ENCODE data around the gene PARL.

DNA sequence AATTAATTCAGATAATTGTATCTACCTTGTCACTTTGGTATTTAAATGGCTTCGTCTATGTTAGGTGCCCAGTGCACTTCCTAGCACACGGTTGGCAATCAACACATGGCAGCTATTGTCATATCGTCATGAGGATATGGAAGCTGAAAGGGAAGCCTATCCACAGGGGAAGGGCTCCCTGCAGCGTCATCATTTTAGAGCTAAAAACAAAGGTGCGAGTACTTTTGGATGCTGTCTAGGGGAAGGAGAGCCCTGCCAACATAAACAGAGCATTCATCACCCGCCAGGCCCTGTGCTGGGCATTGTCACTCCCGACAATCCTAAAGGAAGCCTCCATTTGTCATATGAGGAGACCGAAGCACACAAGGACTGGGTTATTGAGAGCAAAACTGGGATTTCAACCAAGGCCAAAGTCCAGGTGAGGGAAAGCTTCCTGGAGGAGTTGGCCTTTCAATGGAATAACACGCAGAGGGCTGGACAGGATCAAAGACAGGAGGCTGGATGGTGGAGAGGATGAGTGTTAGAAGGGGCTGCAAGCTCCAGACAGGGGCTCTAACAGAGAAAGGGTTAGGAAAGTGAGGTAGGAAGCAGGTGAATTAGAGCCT is 8.0 kb upstream of the PARL start:
- TF ChIP-seq, protein P1, sequence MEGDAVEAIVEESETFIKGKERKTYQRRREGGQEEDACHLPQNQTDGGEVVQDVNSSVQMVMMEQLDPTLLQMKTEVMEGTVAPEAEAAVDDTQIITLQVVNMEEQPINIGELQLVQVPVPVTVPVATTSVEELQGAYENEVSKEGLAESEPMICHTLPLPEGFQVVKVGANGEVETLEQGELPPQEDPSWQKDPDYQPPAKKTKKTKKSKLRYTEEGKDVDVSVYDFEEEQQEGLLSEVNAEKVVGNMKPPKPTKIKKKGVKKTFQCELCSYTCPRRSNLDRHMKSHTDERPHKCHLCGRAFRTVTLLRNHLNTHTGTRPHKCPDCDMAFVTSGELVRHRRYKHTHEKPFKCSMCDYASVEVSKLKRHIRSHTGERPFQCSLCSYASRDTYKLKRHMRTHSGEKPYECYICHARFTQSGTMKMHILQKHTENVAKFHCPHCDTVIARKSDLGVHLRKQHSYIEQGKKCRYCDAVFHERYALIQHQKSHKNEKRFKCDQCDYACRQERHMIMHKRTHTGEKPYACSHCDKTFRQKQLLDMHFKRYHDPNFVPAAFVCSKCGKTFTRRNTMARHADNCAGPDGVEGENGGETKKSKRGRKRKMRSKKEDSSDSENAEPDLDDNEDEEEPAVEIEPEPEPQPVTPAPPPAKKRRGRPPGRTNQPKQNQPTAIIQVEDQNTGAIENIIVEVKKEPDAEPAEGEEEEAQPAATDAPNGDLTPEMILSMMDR (IDR thresholded peaks at IDR 0.05): no peak
- no peak for TF ChIP-seq POLR2A (IDR thresholded peaks at IDR 0.05)
- TF ChIP-seq POLR2AphosphoS5 (IDR thresholded peaks at IDR 0.05; ENCODE audit: insufficient read depth in 1 of 2, low read depth in 1 of 2): no peak
